HUES48 (cell line): ENCODE measurements around the gene NEU1.

Source experiments
- H3K27ac ChIP-seq: one replicate; pipeline ENCODE4 v1.7.0; 2013; ENCODE audit warnings: low read depth, low read length, inconsistent platforms
- H3K27me3 ChIP-seq: 2 replicates; pipeline ENCODE4 v1.6.1; 2013; ENCODE audit warnings: mild to moderate bottlenecking, low read length; ENCODE audit not compliant: control insufficient read depth, insufficient read depth
- H3K36me3 ChIP-seq: 2 replicates; pipeline ENCODE4 v1.6.1; 2013; ENCODE audit warnings: low read length; ENCODE audit not compliant: control insufficient read depth, insufficient read depth
- H3K4me1 ChIP-seq: 2 replicates; pipeline ENCODE4 v1.6.1; 2013; ENCODE audit warnings: mild to moderate bottlenecking, low read length; ENCODE audit not compliant: control insufficient read depth, insufficient read depth
- H3K4me3 ChIP-seq: 2 replicates; pipeline ENCODE4 v1.5.1; 2013; ENCODE audit warnings: mild to moderate bottlenecking, low read depth, low read length
- H3K9ac ChIP-seq: 2 replicates; pipeline ENCODE4 v1.6.1; 2013; ENCODE audit warnings: mild to moderate bottlenecking, low read depth, low read length, moderate library complexity
- H3K9me3 ChIP-seq: 2 replicates; pipeline ENCODE4 v1.6.1; 2013; ENCODE audit warnings: low read length; ENCODE audit not compliant: control insufficient read depth, insufficient read depth

NEU1 gene

DNA sequence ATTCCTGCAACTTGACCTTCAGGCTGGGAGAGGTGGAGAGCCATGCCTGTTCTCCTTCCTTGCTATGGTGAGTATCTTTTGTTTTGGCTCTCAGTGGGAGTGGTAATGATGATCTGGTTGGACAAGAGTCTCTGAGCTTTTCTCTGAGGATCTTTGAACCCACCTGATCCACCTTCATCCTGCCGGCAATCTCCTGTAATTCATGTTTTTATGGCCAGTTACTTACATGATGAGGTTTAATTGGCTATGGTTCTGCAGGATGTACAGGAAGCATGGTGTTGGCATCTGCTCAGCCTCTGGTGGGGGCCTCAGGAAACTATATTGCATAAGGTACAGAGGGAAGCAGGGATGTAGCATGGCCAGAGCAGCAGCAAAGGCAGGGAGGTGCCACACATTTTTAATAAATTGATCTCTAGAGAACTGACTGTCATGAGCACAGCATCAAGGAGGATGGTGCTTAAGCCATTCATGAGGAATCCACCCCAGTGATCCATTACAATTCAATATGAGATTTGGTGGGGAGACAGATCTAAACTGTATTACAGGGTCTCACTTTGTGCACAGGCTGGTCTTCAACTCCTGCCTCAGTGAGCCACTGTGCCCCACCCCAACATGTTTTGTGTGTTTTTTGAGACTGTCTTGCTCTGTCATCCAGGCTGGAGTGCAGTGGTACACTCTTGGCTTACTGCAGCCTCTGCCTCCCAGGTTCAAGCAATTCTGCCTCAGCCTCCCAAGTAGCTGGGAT, 25.1 kb downstream of the NEU1 start:
- peaks cover 7% of the 10 kb centered on the region for H3K4me1 ChIP-seq
- no peaks in the 10 kb centered on the region for H3K9me3 ChIP-seq
- peak overlapping the region; percentile 91 for H3K4me3 ChIP-seq
- H3K27me3 ChIP-seq = no peaks in the 10 kb centered on the region
- peak overlapping the region; percentile 98 for H3K27ac ChIP-seq
- H3K36me3 ChIP-seq = peaks cover 54% of the 10 kb centered on the region
- peak overlapping the region; percentile 95; the same call in 1 of the 2 replicates for H3K9ac ChIP-seq

DNA sequence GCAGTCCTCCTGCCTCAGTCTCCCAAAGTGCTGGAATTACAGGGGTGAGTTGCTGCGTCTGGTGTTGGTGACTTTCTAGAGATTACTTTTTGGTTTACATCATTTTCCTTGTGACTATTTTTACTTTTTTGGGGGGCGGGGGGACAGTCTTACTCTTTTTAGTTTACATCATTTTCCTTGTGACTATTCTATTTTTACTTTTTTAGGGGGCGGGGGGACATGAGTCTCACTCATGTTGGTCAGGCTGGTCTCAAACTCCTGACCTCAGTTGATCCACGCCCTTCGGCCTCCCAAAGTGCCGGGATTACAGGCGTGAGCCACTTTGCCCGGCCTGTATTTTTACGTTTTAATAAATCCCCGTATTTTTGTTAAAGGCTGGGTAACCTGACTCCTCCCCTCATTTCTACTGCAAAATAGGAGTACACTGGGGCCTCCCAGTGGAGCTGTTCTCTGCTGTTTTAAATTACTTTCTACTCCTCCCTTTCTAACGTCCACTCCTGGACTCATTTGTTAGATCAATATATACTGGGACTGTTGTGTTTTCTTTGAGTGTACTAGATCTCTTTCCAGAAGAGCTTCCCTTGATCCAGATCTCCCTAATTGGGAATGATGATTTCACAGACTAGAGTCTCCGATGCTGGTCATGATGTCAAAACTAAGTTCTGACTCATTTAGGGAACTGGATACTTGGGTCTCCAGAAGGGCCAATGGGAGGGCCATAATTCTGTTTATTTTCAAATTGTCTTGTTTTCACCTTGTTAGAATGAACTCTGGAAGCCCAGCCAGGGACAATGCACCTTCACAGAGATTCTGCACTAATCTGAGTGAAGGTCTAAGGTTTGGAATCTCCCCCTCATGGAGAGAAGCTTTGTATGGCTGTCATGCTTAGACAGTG, 25.9 kb downstream of the NEU1 start:
- Histone ChIP-seq H3K4me3 (peak overlapping the region; percentile 91), H3K36me3 (peaks cover 54% of the 10 kb centered on the region), H3K9me3 (no peaks in the 10 kb centered on the region), H3K27me3 (no peaks in the 10 kb centered on the region), H3K27ac (peak overlapping the region; percentile 98), H3K4me1 (peaks cover 7% of the 10 kb centered on the region), H3K9ac (peak overlapping the region; percentile 95)

- no peaks in the 10 kb centered on the region for H3K9me3 ChIP-seq
- peak overlapping the region; percentile 91 for H3K4me3 ChIP-seq
- peak overlapping the region; percentile 98 for H3K27ac ChIP-seq
- H3K36me3 ChIP-seq = peaks cover 54% of the 10 kb centered on the region
- peaks cover 7% of the 10 kb centered on the region for H3K4me1 ChIP-seq
- peak overlapping the region; percentile 95 for H3K9ac ChIP-seq
- H3K27me3 ChIP-seq = no peaks in the 10 kb centered on the region
Observed at GRCh38 chr6:31836047-31836473, 26.6 kb downstream of the NEU1 start.

- peaks cover 7% of the 10 kb centered on the region for H3K4me1 ChIP-seq
- peak overlapping the region; percentile 98 for H3K27ac ChIP-seq
- no peaks in the 10 kb centered on the region for H3K27me3 ChIP-seq
- no peaks in the 10 kb centered on the region for H3K9me3 ChIP-seq
- H3K9ac ChIP-seq = peak overlapping the region; percentile 95
- H3K36me3 ChIP-seq = peaks cover 40% of the 10 kb centered on the region
- H3K4me3 ChIP-seq = peak overlapping the region; percentile 91
Observed at GRCh38 chr6:31834367-31835250, 28.0 kb downstream of the NEU1 start.

DNA sequence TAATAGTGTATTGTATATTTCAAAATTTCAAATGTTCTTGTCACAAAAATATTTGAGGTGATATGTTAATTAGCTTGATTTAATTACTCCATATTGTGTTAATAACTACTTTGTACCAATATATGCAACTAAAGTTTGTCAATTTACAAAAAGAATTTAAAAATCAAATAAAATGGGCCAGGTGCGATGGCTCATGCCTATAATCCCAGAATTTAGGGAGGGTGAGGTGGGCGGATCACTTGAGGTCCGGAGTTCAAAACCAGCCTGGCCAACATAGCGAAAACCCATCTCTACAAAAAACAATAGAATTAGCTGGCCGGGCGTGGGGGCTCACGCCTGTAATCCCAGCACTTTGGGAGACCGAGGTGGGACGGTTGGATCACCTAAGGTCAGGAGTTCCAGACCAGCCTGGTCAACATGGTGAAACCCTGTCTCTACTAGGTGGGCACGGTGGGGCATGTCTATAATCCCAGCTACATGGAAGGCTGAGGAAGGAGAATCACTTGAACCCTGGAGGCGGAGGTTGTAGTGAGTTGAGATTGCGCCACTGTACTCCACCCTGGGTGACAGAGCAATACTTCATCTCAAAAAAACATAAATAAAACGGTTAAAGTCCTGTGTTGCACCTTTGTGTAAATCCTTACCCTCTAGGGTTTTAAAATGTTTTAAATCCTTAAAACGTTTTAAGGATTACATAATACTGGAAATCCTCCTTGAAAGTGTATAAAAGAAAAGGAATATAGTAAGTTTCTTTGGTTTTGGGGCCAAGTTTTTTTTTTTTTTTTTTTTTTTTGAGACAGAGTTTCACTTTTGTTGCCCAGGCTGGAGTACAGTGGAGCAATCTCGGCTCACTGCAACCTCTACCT, 31.0 kb downstream of the NEU1 start:
- H3K27ac ChIP-seq = no peak overlapping the region
- H3K9me3 ChIP-seq = no peaks in the 10 kb centered on the region
- H3K36me3 ChIP-seq = peaks cover 10% of the 10 kb centered on the region
- peak overlapping the region; percentile 71; the same call in 1 of the 2 replicates for H3K4me3 ChIP-seq
- no peak overlapping the region for H3K9ac ChIP-seq
- H3K4me1 ChIP-seq = peaks cover 6% of the 10 kb centered on the region; the same call in 1 of the 2 replicates
- H3K27me3 ChIP-seq = no peaks in the 10 kb centered on the region

GRCh38 chr6:31830886-31831335, 31.7 kb downstream of the NEU1 start:
- no peaks in the 10 kb centered on the region for H3K27me3 ChIP-seq
- peaks cover 6% of the 10 kb centered on the region for H3K4me1 ChIP-seq
- no peaks in the 10 kb centered on the region for H3K9me3 ChIP-seq
- peak overlapping the region; percentile 71 for H3K4me3 ChIP-seq
- H3K36me3 ChIP-seq = peaks cover 3% of the 10 kb centered on the region
- no peak overlapping the region for H3K27ac ChIP-seq
- no peak overlapping the region for H3K9ac ChIP-seq

DNA sequence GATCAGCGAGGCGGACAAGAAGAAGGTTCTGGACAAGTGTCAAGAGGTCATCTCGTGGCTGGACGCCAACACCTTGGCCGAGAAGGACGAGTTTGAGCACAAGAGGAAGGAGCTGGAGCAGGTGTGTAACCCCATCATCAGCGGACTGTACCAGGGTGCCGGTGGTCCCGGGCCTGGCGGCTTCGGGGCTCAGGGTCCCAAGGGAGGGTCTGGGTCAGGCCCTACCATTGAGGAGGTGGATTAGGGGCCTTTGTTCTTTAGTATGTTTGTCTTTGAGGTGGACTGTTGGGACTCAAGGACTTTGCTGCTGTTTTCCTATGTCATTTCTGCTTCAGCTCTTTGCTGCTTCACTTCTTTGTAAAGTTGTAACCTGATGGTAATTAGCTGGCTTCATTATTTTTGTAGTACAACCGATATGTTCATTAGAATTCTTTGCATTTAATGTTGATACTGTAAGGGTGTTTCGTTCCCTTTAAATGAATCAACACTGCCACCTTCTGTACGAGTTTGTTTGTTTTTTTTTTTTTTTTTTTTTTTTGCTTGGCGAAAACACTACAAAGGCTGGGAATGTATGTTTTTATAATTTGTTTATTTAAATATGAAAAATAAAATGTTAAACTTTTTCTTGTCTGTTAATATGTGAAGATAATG, 32.9 kb downstream of the NEU1 start:
- no peaks in the 10 kb centered on the region for H3K27me3 ChIP-seq
- H3K4me1 ChIP-seq = peaks cover 16% of the 10 kb centered on the region
- no peak overlapping the region for H3K27ac ChIP-seq

DNA sequence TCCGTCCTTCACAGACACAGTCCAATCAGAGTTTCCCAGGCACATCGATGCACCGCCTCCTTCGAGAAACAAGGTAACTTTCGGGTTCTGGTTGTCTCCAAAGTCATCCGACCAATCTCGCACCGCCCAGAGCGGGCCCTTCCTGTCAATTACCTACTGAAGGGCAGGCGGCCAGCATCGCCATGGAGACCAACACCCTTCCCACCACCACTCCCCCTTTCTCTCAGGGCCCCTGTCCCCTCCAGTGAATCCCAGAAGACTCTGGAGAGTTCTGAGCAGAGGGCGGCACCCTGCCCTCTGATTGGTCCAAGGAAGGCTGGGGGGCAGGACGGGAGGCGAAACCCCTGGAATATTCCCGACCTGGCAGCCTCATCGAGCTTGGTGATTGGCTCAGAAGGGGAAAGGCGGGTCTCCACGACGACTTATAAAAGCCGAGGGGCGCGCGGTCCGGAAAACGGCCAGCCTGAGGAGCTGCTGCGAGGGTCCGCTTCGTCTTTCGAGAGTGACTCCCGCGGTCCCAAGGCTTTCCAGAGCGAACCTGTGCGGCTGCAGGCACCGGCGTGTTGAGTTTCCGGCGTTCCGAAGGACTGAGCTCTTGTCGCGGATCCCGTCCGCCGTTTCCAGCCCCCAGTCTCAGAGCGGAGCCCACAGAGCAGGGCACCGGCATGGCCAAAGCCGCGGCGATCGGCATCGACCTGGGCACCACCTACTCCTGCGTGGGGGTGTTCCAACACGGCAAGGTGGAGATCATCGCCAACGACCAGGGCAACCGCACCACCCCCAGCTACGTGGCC, 35.1 kb downstream of the NEU1 start, which contains the start of gene HSPA1B:
HSPA1B (plus strand) TSS at position 453 of the 794 bp plus-strand sequence; CDS start at position 666, 213 bp downstream.
- no peaks in the 10 kb centered on the region for H3K9me3 ChIP-seq
- peak within 1 kb of the TSS; percentile 95 for H3K27ac ChIP-seq
- peaks cover 18% of the 10 kb centered on the region for H3K4me1 ChIP-seq
- no peaks in the 10 kb centered on the region for H3K36me3 ChIP-seq
- H3K27me3 ChIP-seq = no peaks in the 10 kb centered on the region
- H3K9ac ChIP-seq = peak within 1 kb of the TSS; percentile 63
- peak within 1 kb of the TSS; percentile 86 for H3K4me3 ChIP-seq

More for the DNA sequence above, 32.9 kb downstream of the NEU1 start:
- H3K9ac ChIP-seq = 0 out of 2 replicates have a peak overlapping the region, but pooled peaks have one; percentile 0
- no peaks in the 10 kb centered on the region for H3K36me3 ChIP-seq
- no peaks in the 10 kb centered on the region for H3K9me3 ChIP-seq
- peak overlapping the region; percentile 71 for H3K4me3 ChIP-seq

- H3K4me3 ChIP-seq = peak overlapping the region; percentile 61
- H3K4me1 ChIP-seq = peaks cover 18% of the 10 kb centered on the region
- H3K27ac ChIP-seq = peak overlapping the region; percentile 95
- no peaks in the 10 kb centered on the region for H3K36me3 ChIP-seq
- H3K27me3 ChIP-seq = no peaks in the 10 kb centered on the region
- H3K9ac ChIP-seq = peak overlapping the region; percentile 47
- H3K9me3 ChIP-seq = no peaks in the 10 kb centered on the region
Observed at GRCh38 chr6:31826793-31827285, 35.8 kb downstream of the NEU1 start.
